GM10266 (cell line): ENCODE data around the gene DNAH3.

Experiments
- DNase-seq: peaks from one replicate; pipeline ENCODE4 v3.0.0; 2012; ENCODE audit errors: extremely low spot score
- CTCF ChIP-seq: IDR thresholded peaks from 2 replicates; pipeline ENCODE4 v1.5.1; 2012; ENCODE audit warnings: mild to moderate bottlenecking, low read depth; ENCODE audit not compliant: control insufficient read depth, insufficient read depth; ENCODE audit errors: missing control alignments

Gene DNAH3

GRCh38 chr16:20920799-20921198, 229.8 kb downstream of the DNAH3 start:
- no peak for TF ChIP-seq CTCF
- DNase-seq = no peak

GRCh38 chr16:20920091-20920490, 230.6 kb downstream of the DNAH3 start:
- no peak for DNase-seq
- TF ChIP-seq CTCF = no peak

GRCh38 chr16:20918486-20919239, 232.0 kb downstream of the DNAH3 start:
- TF ChIP-seq CTCF = no peak
- no peak for DNase-seq

- TF ChIP-seq CTCF = no peak
- DNase-seq = no peak
Observed at GRCh38 chr16:20916942-20917341, 233.7 kb downstream of the DNAH3 start.

- no peak for TF ChIP-seq CTCF
- no peak for DNase-seq
Observed at GRCh38 chr16:20916289-20916688, 234.4 kb downstream of the DNAH3 start.

GRCh38 chr16:20911361-20911760, 239.3 kb downstream of the DNAH3 start:
- no peak for DNase-seq
- TF ChIP-seq CTCF = no peak

- TF ChIP-seq CTCF = no peak
- no peak for DNase-seq
Observed at GRCh38 chr16:20910781-20911321, 239.8 kb downstream of the DNAH3 start.
